Gastroesophageal sphincter (tissue), 3 donors: ENCODE results near the gene MAN1A1.

Experiments
- CTCF ChIP-seq, 4 experiments: fragments of 200-600 bp in 2 of 4; fragments of 450-650 bp in 2 of 4; sonication (generic) in 1 of 4; IDR thresholded peaks; one replicate each; pipeline ENCODE4 v1.5.1; 2017 to 2019; ENCODE audit warnings: antibody characterized with exemption in 4 of 4, mild to moderate bottlenecking in 2 of 4, moderate library complexity in 2 of 4
- POLR2A ChIP-seq, 2 donors: fragments of 450-650 bp; IDR thresholded peaks; one replicate each; pipeline ENCODE4 v1.6.1; 2017; ENCODE audit warnings: antibody characterized with exemption in 2 of 2, mild to moderate bottlenecking in 2 of 2, moderate library complexity in 1 of 2

GRCh38 chr6:119170447-119171087 lies 179.0 kb downstream of the MAN1A1 start:
- TF ChIP-seq CTCF (IDR thresholded peaks at IDR 0.05) (no peak), POLR2A (IDR thresholded peaks at IDR 0.05) (no peak)
